GM12878 (cell line): ENCODE results near the gene EIF4E2. TPM values are rescaled to one million over a fixed set of nuclear protein-coding genes. Genes with fewer than 3 reads are reported as not detected.

Experiments
- ATAC-seq: fragments of 200-7000 bp; cut with Tn5 transposase; 3 replicates; pipeline ENCODE4 v1.9.1; 2020; ENCODE audit warnings: mild to moderate bottlenecking, moderate library complexity
- BruUV-seq: library from RNA; stranded (reverse); fragments of 400-500 nt; replicated peaks from 2 replicates; lab custom pipeline; 2021; lab: Mats Ljungman, UMichigan
- CTCF ChIA-PET: fragments of 300-600 bp; sonication (Branson Sonifier 250); formaldehyde crosslinking; extraction: SDS; loops from one replicate; lab custom pipeline; 2021; ENCODE audit warnings: inconsistent platforms; lab: Yijun Ruan, JAX
- POLR2A ChIA-PET: fragments of 350-600 bp; formaldehyde crosslinking; extraction: SDS; loops from one replicate; lab custom pipeline; 2021; ENCODE audit warnings: inconsistent platforms; lab: Charles Lee
- RAD21 ChIA-PET: fragments of 300-600 bp; sonication (Branson Sonifier 250); formaldehyde crosslinking; loops from one replicate; lab custom pipeline; 2023; ENCODE audit warnings: antibody characterized with exemption; ENCODE audit not compliant: unreplicated experiment; lab: Charles Lee
- SMC1A ChIA-PET: fragments of 300-600 bp; sonication (Branson Sonifier 250); formaldehyde crosslinking; loops from one replicate; lab custom pipeline; 2023; ENCODE audit not compliant: unreplicated experiment, uncharacterized antibody; lab: Charles Lee
- DNase-seq: peaks from one replicate; pipeline ENCODE4 v3.0.0-alpha.2; 2011; ENCODE audit warnings: low read depth, low spot score
- FAIRE-seq: peaks from 3 replicates; lab custom pipeline; 2011; peaks lifted over from hg19 to GRCh38; lab: Jason Lieb, UNC
- H2AFZ ChIP-seq: 2 replicates; pipeline ENCODE4 v1.6.0; 2011; ENCODE audit warnings: low read depth, low read length, control low read depth; ENCODE audit not compliant: control insufficient read depth
- H3K27ac ChIP-seq: 2 replicates; pipeline ENCODE4 v1.5.1; 2011; ENCODE audit warnings: control low read depth; ENCODE audit not compliant: control insufficient read depth, insufficient read depth
- H3K27me3 ChIP-seq, 2 experiments: replicated peaks in 1 of 2; 2 replicates each; pipeline versions ENCODE4 v1.6.0 to v1.6.1; 2011; ENCODE audit warnings: low read length in 1 of 2; ENCODE audit not compliant: control insufficient read depth in 2 of 2, insufficient read depth in 2 of 2
- H3K36me3 ChIP-seq, 2 experiments: 2 replicates each; pipeline ENCODE4 v1.5.1; 2011; ENCODE audit warnings: low read length in 1 of 2; ENCODE audit not compliant: control insufficient read depth in 2 of 2, insufficient read depth in 2 of 2
- H3K4me1 ChIP-seq: 2 replicates; pipeline ENCODE4 v1.6.1; 2011; ENCODE audit warnings: mild to moderate bottlenecking, low read length, moderate library complexity, mixed read lengths; ENCODE audit not compliant: control insufficient read depth, insufficient read depth
- H3K4me2 ChIP-seq: 2 replicates; pipeline ENCODE4 v1.6.0; 2011; ENCODE audit warnings: control low read depth; ENCODE audit not compliant: control insufficient read depth, insufficient read depth
- H3K4me3 ChIP-seq: fragments of 200-600 bp; sonication (generic); 2 replicates; pipeline ENCODE4 v1.5.1; 2016
- H3K79me2 ChIP-seq: 2 replicates; pipeline ENCODE4 v1.6.0; 2011; ENCODE audit warnings: low read length; ENCODE audit not compliant: control insufficient read depth, insufficient read depth
- H3K9ac ChIP-seq: 2 replicates; pipeline ENCODE4 v1.8.0; 2011; ENCODE audit warnings: low read length, control low read depth, mixed read lengths; ENCODE audit not compliant: control insufficient read depth, insufficient read depth
- H3K9me3 ChIP-seq: replicated peaks from 3 replicates; pipeline ENCODE4 v1.5.1; 2011; ENCODE audit warnings: mild to moderate bottlenecking, low read length; ENCODE audit not compliant: control insufficient read depth, insufficient read depth
- H4K20me1 ChIP-seq: 2 replicates; pipeline ENCODE4 v1.6.0; 2011; ENCODE audit not compliant: control insufficient read depth, insufficient read depth
- CBX5 ChIP-seq: sonication (generic); IDR thresholded peaks from 2 replicates; pipeline ENCODE4 v1.6.1; 2016; ENCODE audit warnings: low read depth, moderate library complexity, mild to moderate bottlenecking, inconsistent platforms
- IKZF1 ChIP-seq: fragments of 450-650 bp; conservative IDR thresholded peaks from 2 replicates; pipeline ENCODE4 v1.6.1; 2017; ENCODE audit warnings: antibody characterized with exemption, mild to moderate bottlenecking
- MTA2 ChIP-seq: fragments of 450-650 bp; IDR thresholded peaks from 2 replicates; pipeline ENCODE4 v1.6.1; 2016; ENCODE audit warnings: low read depth, mild to moderate bottlenecking, moderate library complexity
- MYB ChIP-seq: fragments of 150-350 bp; IDR thresholded peaks from 2 replicates; pipeline ENCODE4 v1.6.1; 2014; ENCODE audit warnings: mild to moderate bottlenecking, low read depth, low read length, borderline replicate concordance
- PAX5 ChIP-seq: IDR thresholded peaks from 2 replicates; pipeline ENCODE4 v1.6.1; 2011; ENCODE audit warnings: low read depth, low read length, borderline replicate concordance
- POLR2A ChIP-seq: IDR thresholded peaks from 2 replicates; pipeline ENCODE4 v1.6.1; 2011; ENCODE audit warnings: low read depth, mild to moderate bottlenecking, low read length
- POLR2AphosphoS2 ChIP-seq: IDR thresholded peaks from 2 replicates; pipeline ENCODE4 v1.6.1; 2011; ENCODE audit warnings: low read depth, mild to moderate bottlenecking, low read length, improper control_type of control experiment, moderate library complexity
- RFX5 ChIP-seq: IDR thresholded peaks from 2 replicates; pipeline ENCODE4 v1.6.1; 2011; ENCODE audit warnings: low read depth, low read length, improper control_type of control experiment
- TCF3 ChIP-seq: IDR thresholded peaks from 2 replicates; pipeline ENCODE4 v1.6.1; 2012; ENCODE audit warnings: low read depth, mild to moderate bottlenecking, low read length, borderline replicate concordance; ENCODE audit not compliant: insufficient read depth
- ZNF217 ChIP-seq: fragments of 450-650 bp; IDR thresholded peaks from 2 replicates; pipeline ENCODE4 v1.6.1; 2017; ENCODE audit warnings: antibody characterized with exemption, mild to moderate bottlenecking
- ZNF274 ChIP-seq: IDR thresholded peaks from one replicate; pipeline ENCODE4 v1.8.0; 2011; ENCODE audit not compliant: insufficient read length, insufficient read depth
- WGBS: methylation state at CpG from one replicate; pipeline ENCODE4 v1.1.6; 2016; ENCODE audit warnings: low lambda C conversion rate; ENCODE audit not compliant: insufficient replicate concordance, insufficient coverage; ENCODE audit errors: missing lambda C conversion rate; 5-methylcytosine and 5-hydroxymethylcytosine counted together
- in situ Hi-C: fragments of 300-500 bp; cut with MboI; formaldehyde crosslinking; loops from 9 replicates; pipeline ENCODE4 v1.14.3; 2018; ENCODE audit warnings: mixed read lengths
- intact Hi-C: fragments of 100-400 bp; cut with micrococcal nuclease; formaldehyde crosslinking; loops from one replicate; pipeline ENCODE4 v1.14.2; 2022; ENCODE audit not compliant: unreplicated experiment
- polyA plus RNA-seq, 11 experiments: library from polyadenylated mRNA; depleted of rRNA in 4 of 11; unstranded in 6 of 11; stranded (reverse) in 5 of 11; fragments of >200 nt; fragmentation: Nextera tagmentation in 4 of 11; fragmentation: Illumina TruSeq in 1 of 11; extraction: Ambion mirVana in 4 of 11; extraction: Trizol in 1 of 11; gene quantifications; 1 replicate in 1 of 11; 2 replicates in 10 of 11; pipeline versions ENCODE4 v1.2.1 to v1.2.3, GENCODE V29; 2011 to 2016; ENCODE audit warnings: inconsistent platforms in 2 of 11, missing spikeins in 2 of 11, low read depth in 1 of 11
- total RNA-seq, 4 experiments: library from RNA; depleted of rRNA in 3 of 4; stranded (reverse); fragments of >200 nt in 3 of 4; fragmentation: Illumina TruSeq in 1 of 4; extraction: Trizol in 1 of 4; gene quantifications; 2 replicates each; pipeline versions ENCODE4 v1.2.1 to v1.2.3, GENCODE V29; 2013 to 2021
- TF ChIP-seq, protein P1 (sequence below): fragments of 150-350 bp; IDR thresholded peaks from 2 replicates; pipeline ENCODE4 v1.6.1; 2016; ENCODE audit warnings: low read depth, low read length

The EIF4E2 gene
- total and polyA plus RNA-seq, 10 of the 15 experiments (the other 5 are each of a cell fraction or from before 2014, with no cell fraction given), result 56.1 to 158 (median 110) TPM

DNA sequence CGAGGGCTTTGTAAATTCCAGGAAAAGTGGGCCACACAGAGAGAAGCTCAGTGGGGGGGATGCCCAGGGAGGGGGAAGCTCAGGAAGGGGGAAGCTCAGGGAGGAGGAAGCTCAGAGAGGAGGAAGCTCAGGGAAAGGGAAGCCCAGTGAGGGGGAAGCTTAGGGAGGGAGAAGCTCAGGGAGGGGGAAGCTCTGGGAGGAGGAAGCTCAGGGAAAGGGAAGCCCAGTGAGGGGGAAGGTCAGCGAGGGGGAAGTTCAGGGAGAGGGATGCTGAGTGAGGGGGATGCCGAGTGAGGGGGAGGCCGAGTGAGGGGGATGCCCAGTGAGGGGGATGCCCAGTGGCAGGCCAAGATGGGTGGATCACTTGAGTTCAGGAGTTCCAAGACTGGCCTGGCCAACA, 11.8 kb upstream of the EIF4E2 start (continued):
- TF ChIP-seq, protein P1, sequence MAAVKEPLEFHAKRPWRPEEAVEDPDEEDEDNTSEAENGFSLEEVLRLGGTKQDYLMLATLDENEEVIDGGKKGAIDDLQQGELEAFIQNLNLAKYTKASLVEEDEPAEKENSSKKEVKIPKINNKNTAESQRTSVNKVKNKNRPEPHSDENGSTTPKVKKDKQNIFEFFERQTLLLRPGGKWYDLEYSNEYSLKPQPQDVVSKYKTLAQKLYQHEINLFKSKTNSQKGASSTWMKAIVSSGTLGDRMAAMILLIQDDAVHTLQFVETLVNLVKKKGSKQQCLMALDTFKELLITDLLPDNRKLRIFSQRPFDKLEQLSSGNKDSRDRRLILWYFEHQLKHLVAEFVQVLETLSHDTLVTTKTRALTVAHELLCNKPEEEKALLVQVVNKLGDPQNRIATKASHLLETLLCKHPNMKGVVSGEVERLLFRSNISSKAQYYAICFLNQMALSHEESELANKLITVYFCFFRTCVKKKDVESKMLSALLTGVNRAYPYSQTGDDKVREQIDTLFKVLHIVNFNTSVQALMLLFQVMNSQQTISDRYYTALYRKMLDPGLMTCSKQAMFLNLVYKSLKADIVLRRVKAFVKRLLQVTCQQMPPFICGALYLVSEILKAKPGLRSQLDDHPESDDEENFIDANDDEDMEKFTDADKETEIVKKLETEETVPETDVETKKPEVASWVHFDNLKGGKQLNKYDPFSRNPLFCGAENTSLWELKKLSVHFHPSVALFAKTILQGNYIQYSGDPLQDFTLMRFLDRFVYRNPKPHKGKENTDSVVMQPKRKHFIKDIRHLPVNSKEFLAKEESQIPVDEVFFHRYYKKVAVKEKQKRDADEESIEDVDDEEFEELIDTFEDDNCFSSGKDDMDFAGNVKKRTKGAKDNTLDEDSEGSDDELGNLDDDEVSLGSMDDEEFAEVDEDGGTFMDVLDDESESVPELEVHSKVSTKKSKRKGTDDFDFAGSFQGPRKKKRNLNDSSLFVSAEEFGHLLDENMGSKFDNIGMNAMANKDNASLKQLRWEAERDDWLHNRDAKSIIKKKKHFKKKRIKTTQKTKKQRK, result no peak
- TF ChIP-seq TCF3 (no peak), PAX5 (no peak), CBX5 (no peak)

DNA sequence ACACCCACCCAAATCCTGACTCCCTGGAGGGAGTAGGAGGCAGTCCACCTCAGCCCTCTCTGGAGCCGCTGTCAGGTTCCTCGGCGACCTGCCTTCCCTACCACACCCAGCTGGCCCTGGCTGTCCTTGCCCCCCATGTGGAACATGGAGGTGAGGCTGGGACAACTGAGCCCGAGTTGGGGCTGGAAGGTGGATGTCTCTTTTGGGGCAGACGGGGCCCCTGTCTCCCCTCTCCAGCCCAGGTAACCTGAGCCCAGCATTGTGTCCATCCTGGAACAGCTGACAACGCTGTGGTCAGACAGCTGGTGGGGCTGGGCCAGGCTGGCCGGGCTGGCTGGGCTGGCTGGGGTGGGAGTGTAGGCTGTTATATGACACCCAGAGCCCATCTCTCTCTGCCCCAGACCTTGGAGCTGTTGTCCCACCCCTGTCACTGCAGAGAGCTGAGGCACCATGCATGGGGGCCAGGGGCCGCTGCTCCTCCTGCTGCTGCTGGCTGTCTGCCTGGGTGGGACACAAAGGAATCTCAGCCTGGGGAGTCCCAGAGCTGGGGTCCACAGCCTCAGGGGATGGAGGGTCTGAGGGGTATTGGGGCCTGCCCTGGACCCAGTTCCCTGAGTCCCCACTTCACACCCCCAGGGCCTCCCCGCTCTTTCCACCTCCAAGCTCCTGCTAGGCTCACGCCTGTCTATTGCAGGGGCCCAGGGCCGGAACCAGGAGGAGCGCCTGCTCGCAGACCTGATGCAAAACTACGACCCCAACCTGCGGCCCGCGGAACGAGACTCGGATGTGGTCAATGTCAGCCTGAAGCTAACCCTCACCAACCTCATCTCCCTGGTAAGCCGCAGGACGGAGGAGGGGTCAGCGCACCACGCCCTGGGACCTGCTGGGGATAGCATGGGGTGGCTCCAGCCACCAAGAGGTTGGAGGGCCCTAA, 10.9 kb upstream of the EIF4E2 start, which contains the start of gene CHRNG:
CHRNG (plus strand) TSS at position 395 of the 934 bp plus-strand sequence; CDS start at position 451, 56 bp downstream.
- Histone ChIP-seq H3K9me3 (peaks cover 6% of the 10 kb centered on the region; the same call in 2 of the 3 replicates), H3K4me2 (no peak within 1 kb of the TSS), H3K36me3 (no peaks in the 10 kb centered on the region), H3K4me3 (no peak within 1 kb of the TSS), H4K20me1 (no peaks in the 10 kb centered on the region), H2AFZ (no peak within 1 kb of the TSS), H3K27ac (no peak within 1 kb of the TSS), H3K4me1 (peaks cover 4% of the 10 kb centered on the region; the same call in 1 of the 2 replicates), H3K79me2 (no peaks in the 10 kb centered on the region), H3K9ac (no peak within 1 kb of the TSS), H3K27me3 (no peaks in the 10 kb centered on the region)
- DNase-seq, result no peak
- FAIRE-seq, result no peak
- WGBS, result 37% methylated on average over 23 of the region's 23 CpGs
- BruUV-seq, result no TSS peak
- ChIA-PET POLR2A (no interaction called here), CTCF (interaction anchor here (1.3 kb wide), 1 partner anchor 23 kb away, joined by 4 read pairs; no protein-coding TSS in a partner anchor), SMC1A (no interaction called here), RAD21 (no interaction called here)
- in situ Hi-C loops, result no loop called here
- TF ChIP-seq IKZF1 (no peak), MYB (no peak), ZNF274 (no peak), ZNF217 (no peak), POLR2AphosphoS2 (no peak), RFX5 (no peak), POLR2A (0 out of 2 replicates have a peak, but pooled peaks have one; percentile 31), MTA2 (no peak)
- no peak; the same call in 2 of the 3 replicates for ATAC-seq
- intact Hi-C loops, result no loop called here
